Fibroblast of peridontal ligament (primary cell): ENCODE measurements around the gene COX6A1.
"Not testable (repeated sequence)": the region's sequence is repeated elsewhere in the genome, so short reads cannot be mapped to it uniquely, and the experiment has no call there.

Source experiments
- DNase-seq: peaks from one replicate; pipeline ENCODE4 v3.0.0-alpha.2; 2010; ENCODE audit errors: extremely low read depth

COX6A1 gene

DNA sequence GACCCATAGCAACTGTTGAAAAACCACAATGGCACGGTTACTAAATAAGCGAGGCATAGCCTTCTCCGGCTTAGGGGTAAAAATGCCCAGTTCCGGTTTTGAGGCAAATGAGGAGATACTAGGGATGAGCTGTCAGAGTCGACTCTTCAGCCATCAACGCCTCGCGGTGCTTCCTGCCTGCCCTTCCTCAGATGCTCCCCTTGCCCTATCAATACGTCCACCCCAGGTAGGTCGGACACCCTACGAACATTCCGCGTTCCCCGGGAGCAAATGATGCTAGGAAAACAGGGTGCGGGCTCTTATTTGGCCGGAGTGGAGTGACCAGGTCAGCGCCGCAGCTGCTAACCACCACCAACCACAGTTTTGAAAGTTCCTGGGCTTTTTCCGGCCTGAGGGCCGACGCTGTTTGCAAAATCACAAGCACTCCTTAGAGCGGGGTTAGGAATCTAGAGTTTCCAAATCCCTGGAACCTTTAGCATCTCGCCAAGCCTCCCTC lies 30.5 kb downstream of the COX6A1 start:
- peak; percentile 69 for DNase-seq

DNA sequence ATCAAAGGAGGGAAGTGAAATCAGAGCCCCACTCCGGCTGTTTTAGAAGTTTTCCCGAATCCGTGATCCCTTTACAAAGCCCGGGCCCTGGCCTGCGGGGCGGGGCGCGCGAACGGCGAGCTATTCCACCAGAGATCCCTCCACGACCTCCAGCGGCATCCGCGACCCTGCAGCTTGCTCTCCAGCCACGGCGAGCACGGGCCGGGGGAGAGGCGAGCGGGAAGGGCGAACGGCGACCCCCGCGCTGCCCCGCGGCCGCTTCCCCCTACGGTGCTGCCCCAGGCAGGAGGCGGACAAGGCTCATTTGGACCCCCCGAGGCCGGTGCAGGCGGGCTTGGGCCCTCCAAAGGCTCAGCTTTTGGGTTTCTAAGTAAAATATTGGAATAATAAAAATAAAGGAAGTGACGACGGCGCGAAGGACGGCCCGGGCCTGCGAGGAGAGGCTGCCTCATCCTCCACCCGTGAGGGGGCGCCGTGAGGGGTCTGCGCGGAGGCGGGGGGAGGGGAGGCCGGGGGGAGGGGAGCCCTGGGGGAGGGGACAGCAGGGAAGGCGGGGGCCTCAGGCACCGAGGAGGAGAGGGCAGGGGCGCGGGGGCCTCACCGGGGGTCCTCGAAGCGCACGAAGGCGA lies 31.0 kb downstream of the COX6A1 start:
- peak; percentile 23 for DNase-seq

DNA sequence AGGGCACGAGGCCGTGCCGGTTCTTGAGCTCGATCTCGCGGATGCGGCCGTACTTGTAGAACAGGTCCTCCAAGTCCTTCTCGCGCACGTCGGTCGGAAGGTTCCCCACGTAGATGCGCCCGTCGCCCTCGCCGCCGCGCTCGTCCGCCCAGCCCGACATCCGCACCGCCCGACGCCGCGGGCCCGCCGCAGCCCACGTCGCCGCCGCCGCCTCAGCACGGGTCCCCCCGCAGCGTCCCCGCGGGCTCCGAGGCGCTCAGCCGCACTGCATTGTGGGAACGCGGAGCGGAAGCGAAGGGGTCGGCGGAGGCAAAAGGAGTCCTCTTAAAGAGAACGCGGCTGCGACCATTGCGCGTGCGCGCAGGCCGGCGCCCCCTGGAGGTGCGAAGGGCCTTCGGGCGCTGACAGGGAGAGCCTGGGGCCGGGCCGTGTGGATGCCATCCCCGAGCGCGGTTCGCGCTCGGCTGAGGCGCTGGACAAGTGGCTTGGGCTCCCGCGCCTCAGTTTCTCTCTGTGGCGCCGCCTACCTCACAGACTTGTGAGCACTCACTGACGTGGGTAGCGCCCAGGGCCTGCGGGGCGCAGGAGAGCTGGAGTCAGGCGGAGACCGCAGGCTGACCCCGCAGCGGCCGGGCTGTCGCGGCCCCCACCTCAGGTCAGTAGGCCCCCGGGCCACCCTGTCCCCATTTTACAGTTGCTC lies 31.7 kb downstream of the COX6A1 start, which contains the start of gene SRSF9:
Gene SRSF9 (minus strand): TSS at position 299 of the 700 bp plus-strand sequence. CDS start 139 bp downstream, at position 160.
- DNase-seq = peak; percentile 97

DNA sequence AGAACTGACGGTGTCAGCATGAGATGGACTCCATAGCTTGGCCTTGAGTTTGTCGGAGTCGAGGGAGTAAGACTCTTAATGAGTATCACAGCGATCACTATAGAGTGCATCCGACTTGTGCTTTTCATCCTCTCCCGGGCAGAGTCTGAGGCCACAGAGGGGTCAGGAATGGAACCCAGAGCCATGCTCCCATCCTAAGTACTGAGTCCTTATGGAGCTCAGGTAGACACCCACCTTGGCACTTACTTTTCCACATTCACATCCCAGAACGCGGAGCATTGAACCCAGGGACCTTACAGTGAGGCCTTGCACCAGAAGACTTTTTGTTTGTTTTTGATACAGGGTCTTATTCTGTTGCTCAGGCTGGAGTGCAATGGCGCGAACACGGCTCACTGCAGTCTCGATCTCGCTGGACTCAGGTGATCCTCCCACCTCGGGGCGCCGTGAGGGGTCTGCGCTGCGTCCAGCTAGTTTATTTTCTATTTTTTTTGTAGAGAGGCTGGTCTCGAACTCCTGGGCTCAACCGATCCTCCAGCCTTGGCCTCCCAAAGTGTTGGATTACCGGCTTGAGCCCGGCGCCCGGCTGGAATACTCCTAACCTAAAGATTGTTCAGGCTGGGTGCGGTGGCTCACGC lies 32.4 kb downstream of the COX6A1 start:
- peak; percentile 37 for DNase-seq

DNA sequence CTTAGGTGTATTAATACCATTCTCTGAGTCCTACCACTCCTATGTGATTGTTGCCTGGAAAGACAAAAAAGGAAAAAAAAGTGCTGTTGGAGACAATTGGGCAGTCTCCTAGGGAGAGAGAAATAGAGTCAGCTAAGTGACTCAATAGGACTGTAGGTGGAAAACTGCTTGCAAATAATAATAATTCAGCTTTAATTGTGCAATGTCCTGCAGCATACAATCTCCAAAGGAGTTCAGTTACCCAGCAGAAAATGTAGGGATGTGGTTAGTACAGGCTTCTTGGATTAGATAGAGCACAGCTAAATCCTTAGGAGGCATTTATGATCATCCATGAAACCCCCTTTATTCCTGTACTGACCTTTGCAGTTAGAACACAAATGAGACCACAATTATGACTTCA lies 34.6 kb downstream of the COX6A1 start:
- no peak for DNase-seq

DNA sequence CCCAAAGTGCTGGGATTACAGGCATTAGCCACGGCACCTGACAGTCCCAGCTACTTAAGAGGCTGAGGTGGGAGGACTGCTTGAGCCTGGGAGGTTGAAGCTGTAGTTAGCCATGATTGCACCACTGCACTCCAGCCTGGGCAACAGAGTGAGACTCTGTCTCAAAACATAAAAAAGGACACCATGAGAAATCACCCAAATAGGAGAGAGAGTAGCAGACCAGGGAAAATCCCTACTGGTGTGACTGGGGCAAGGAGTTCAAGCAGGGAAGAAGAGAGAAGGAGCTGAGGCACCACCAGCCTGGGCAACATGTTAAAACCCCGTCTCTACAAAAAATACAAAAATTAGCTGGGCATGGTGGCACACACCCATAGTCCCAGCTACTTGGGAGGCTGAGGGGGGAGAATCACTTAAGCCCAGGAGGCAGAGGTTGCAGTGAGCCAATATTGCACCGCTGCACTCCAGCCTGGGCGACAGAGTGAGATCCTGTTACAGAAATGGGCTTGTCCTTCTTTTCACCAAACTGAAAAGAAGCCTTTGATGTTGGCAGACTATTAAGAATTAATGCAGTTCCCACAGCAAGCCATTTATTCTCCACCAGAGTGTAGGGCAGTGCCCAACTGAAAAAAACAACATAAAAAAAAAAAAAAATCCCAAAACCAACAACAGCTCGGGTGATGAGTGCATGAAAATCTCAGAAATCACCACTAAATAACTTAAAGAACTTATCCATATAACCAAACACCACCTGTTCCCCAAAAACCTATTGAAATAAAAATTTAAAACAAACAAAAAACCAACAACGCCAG lies 36.1 kb downstream of the COX6A1 start:
- no peak for DNase-seq

DNA sequence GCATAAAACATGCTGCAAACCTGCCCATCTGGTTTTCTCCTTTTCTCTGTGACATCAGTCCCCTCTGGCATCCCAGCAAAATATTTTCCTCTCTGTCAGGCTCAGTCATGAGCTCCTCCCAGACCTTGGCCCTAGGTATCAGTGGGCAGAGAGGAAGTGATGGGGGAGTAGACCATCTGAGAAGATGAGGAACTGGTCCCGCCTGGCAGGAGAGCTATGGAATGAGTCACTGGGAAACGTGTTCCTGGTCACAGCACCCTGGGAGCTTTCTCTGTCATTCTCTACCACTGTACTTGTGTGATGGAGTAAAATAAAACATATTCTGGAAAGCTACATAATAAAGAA lies 36.7 kb downstream of the COX6A1 start:
- peak; percentile 29 for DNase-seq

DNA sequence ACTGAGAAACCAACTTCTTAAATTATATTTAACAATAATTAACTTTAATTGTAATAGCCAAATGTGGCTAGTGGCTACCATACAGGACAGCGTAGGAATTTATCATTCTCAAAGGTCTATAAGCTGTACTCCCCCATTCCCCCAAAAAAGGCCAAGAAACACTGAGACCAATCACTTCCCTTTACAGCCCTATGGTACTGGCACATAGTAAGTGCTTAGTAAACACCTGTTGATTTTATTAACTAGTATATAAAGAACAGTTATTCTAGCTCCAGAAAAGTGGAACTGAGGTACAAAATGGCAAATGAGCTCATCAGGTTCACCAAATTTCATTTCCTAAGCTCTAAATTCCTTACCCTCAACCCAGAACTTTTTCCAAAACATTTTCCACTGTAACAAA lies 37.7 kb downstream of the COX6A1 start:
- no peak for DNase-seq

DNA sequence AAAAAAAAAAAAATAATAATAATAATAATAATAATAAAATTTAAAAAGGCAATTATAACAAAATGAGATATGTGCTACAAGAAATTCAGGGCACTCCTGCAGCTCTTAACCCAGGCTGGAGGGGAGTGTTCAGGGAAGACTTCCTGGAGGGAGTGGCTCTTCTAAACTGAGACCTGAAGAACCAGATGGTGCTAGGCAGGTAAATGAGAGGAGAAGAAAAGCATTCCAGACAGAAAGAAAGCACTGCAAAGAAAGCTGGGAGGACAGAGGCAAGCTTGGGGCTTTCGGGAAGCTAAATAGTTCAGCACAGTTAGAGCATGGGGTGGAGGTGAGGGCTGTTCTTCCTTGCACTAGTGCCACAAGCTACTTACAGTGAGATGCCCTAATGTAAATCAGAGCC lies 41.5 kb downstream of the COX6A1 start:
- DNase-seq = no peak

DNA sequence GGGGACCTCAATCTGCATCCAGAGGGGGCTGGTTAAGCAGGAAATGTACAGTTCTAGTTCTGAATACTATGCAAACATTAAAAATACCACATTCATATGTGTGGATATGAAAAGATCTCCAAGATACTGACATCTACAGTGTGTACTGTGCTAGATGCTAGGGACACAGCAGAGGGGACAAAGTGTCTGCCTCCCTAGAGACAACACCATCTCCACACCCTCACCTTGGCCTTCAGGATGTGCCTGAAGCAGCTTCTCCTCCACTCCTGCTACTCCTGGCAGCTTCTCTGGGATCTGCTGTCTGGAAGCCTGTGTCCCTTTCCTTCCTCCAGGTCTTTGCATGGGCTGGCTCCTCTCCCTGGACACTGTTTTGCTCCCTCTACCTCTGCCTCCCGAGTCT lies 42.3 kb downstream of the COX6A1 start:
- no peak for DNase-seq

DNA sequence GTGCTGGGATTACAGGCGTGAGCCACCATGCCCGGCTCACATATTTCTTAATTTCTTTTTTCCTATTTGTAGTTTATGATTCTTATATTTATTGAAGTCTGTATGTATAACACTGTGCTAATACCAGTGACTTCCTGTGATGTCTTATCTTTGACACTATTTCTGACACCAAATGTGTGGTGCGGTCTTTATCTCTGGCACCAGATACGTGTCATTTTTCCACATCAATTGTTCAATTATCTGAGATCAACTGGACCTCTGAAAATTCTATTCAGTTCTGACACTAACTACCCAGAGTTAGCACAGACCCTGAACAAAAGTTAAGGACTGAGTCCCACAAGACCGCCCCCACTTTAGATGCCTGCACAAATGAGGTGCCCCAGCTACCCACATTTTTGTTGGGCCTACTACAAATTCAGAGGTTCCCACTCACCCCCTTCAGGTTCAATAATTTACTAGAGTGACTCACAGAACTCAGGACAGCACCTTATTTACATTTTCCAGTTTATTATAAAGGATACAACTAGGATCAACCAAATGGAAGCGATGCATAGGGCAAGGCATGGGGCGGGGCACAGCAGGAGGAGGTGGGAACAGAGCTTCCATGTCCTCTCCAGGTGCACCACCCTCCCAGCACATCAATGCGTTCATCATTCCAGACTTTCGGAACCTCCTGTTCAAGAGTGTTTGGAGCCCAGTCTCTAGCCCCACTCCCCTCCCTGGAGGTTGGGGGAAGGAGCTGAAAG lies 43.3 kb downstream of the COX6A1 start:
- DNase-seq = no peak

DNA sequence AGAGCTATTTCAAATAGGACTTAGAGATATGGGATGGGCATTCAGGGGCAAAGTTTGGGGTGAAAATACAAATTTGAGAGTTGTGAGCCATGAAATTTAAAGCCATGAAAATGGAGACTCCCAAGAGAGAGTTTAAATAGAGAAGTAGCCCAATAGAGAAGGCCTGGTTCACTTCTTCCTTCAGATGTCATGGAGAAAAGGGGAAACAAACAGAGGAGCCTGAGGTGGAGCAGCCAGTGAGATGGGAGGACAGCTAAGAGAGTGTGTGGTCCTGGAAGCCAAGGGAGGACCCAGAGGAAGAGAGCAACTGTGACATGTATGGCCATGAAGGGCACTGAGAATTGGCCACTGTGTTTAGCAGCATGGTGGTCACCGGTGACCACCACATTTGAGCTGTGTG lies 45.7 kb downstream of the COX6A1 start:
- no peak for DNase-seq

DNA sequence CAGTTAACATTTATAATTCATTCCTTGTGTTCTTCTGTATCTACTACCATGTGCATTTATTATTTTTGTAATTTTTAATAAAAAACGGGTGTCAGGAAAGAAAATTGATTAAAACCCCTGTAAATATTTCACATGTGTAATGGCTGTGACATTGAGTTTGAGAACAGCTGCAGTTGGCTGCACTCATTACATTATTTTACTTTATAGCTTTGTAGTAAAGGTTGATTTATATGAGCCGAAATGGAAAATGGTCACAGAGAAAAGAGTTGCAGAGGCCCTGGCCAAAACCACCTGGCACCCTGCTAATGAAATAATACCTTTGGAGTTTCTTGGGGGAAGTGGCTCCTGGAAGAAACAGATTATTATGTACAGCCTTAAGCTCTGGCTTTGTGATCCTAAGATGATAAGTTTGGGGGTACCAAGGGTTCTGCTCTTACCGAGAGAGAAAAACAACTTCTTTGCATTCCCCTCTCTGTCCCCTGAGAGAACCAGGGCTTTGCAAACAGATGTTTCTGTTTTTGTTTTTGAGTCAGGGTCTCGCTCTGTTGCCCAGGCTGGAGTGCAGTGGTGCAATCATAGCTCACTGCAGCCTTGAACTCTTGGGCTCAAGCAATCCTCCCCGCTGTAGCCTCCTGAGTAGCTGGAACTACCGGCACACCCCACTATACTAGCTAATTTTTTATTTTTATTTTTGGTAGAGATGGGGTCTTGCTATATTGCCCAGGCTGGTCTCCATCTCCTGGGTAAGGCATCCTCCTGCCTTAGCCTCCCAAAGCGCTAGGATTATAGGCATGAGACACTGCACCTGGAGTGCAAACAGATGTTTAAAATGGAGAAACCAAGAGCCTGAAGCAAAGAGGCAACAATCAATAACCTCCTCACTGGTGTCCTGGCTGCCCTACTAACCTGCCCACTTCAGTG lies 48.3 kb downstream of the COX6A1 start:
- no peak for DNase-seq

DNA sequence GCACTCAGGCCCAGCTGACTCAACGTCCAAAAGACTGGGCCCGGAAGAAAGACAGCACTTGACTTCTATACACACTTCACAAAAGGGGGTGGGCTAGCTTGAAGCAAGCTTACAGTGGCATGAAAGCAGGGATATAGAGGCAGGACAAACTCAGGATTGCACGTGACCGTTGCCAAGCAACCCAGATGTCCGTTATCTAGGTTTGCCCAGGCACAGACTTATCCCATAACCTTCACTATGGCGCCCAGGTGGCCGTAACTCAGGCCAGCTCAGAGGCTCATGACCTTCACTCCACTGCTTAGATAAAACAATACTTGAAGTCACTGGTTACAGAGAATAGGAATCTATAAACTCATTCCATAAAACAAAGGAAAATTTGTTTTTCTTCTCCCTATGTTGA lies 49.6 kb downstream of the COX6A1 start:
- DNase-seq = not testable (repeated sequence)

DNA sequence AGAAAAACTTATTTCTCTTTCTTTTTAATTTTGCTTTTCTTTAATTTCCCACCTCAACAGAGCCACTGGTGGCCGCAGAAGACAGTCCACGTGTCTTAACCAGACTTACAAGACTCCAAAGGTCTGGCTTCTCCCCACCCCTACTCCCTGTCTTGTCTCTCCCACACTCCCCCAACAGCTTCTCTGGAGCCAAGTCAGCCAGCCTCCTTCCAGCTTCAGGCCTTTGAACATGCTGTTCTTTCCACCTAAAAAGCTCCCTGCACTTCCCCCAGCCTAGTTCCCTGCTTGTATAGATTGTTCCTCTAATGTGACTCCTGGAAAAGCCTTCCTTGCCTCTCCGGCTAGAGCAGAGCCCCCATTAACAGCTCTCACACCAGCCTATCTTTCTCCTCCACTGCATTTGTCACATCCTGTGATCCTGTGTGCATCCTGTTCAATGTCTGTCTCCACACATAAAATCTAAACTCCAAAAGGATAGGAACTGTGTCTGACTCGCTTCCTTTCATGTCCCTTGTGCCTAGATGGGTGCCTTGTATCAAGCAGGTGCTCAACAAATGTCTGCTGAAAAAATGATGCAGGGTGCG lies 50.2 kb downstream of the COX6A1 start:
- DNase-seq = no peak

DNA sequence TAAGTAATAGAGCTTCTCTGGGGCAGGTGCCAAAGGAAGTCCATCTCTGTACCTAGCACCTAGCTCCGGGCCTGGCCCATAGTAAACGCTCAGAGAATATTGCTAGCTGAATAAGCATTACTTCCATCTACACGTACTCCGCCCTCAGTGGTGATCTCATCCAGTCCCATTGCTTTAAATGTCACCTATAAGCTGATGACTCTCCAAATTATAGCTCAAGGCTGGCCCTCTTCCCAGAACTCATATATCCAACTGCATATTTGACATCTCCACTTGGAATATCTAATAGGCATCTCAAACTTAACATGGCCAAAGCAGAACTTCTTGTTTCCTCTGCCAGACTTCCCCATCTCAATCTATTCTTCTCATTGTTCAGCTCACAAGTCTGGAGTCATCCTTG lies 51.1 kb downstream of the COX6A1 start:
- no peak for DNase-seq

DNA sequence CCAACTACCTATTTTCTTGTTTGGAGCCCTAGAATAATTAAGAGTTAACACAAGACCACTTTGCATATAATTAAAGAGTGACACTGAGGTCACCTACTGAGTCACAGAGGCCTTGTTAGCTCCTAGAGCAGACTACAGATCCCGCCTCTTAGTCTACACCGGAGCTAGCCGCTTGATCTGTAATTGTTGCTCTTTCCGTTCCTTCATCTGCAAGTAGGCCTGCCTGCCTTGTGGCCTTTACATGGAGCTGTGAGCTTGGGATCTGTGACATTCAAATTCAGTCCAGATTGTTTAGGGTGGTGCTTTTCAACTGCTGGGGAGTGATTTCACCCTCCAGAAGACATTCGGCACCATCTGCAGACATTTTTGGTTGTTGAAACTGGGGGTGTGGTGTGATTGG lies 52.4 kb downstream of the COX6A1 start:
- DNase-seq = no peak
